ENCODE measurements around the gene CA5B. TPM values are rescaled to one million over a fixed set of nuclear protein-coding genes. Genes with fewer than 3 reads are reported as not detected.
"Not testable (repeated sequence)": the region's sequence is repeated elsewhere in the genome, so short reads cannot be mapped to it uniquely, and the experiment has no call there.

CA5B gene
- total and polyA plus RNA-seq, 7 experiments from 2014 or later, result 16.4 to 64.6 (median 50.1) TPM

GRCh38 chrX:15746651-15747050 is 8.6 kb downstream of the CA5B start:
- CTCF ChIA-PET, result interaction anchor here (1.0 to 1.9 kb wide), 2 partner anchors 8 to 12 kb away, joined by 3 to 9 read pairs; partner anchors contain the start of gene CA5B
- ATAC-seq; H3K9me3 ChIP-seq (ENCODE audit: control insufficient read depth in 2 of 3, low read length in 3 of 3); H3K36me3 ChIP-seq (ENCODE audit: control insufficient read depth in 2 of 3, insufficient read depth in 3 of 3, low read length in 3 of 3); intact Hi-C loops (cut with micrococcal nuclease); H3K4me3 ChIP-seq (ENCODE audit: low read length); H3K27ac ChIP-seq (ENCODE audit: low read depth, low read length); DNase-seq; H3K9me3 Mint-ChIP-seq; H3K27me3 Mint-ChIP-seq; H3K27me3 ChIP-seq (ENCODE audit: control insufficient read depth in 2 of 2, insufficient read depth in 2 of 2, low read length in 2 of 2): not testable (repeated sequence)
- H3K4me1 Mint-ChIP-seq, result peaks cover 43 to 97% (median 86%) of the 10 kb centered on the region in 7 donors
- peaks cover 32 to 34% of the 10 kb centered on the region in 2 donors for H3K4me1 ChIP-seq (ENCODE audit: control insufficient read depth in 2 of 2, insufficient read depth in 2 of 2, low read length in 2 of 2)
- peak overlapping the region in 8 of 9 donors; percentile 46 to 98 (median 77) for H3K27ac Mint-ChIP-seq
- H3K36me3 Mint-ChIP-seq, result peaks cover 7 to 62% (median 44%) of the 10 kb centered on the region in 5 donors
- H3K4me3 Mint-ChIP-seq, result peak overlapping the region in 2 of 10 donors; percentile 18 to 27
- POLR2A ChIA-PET, result interaction anchor here (0.7 to 10.4 kb wide), 2 partner anchors 8 to 12 kb away, joined by 3 to 162 read pairs; partner anchors contain the start of gene CA5B

GRCh38 chrX:15747626-15748173 is 9.6 kb downstream of the CA5B start:
- no peak for ATAC-seq
- H3K9me3 Mint-ChIP-seq, result peaks cover 0 to 4% (median 0%) of the 10 kb centered on the region in 11 donors
- peak overlapping the region in 2 of 10 donors; percentile 8 to 18 for H3K4me3 Mint-ChIP-seq
- H3K36me3 ChIP-seq (ENCODE audit: control insufficient read depth in 2 of 3, insufficient read depth in 3 of 3, low read length in 3 of 3), result peaks cover 0 to under 1% (median 0%) of the 10 kb centered on the region in 3 experiments
- DNase-seq, result no peak
- peaks cover 39 to 97% (median 82%) of the 10 kb centered on the region in 7 donors for H3K4me1 Mint-ChIP-seq
- CTCF ChIA-PET, result interaction anchor here (1.0 to 1.9 kb wide), 3 partner anchors 9 to 60 kb away, joined by 3 to 9 read pairs (median 3); partner anchors contain the start of gene CA5B
- no peaks in the 10 kb centered on the region for H3K27me3 Mint-ChIP-seq
- H3K36me3 Mint-ChIP-seq, result peaks cover 0 to 55% (median 37%) of the 10 kb centered on the region in 5 donors
- no peaks in the 10 kb centered on the region for H3K9me3 ChIP-seq (ENCODE audit: control insufficient read depth in 2 of 3, low read length in 3 of 3)
- H3K4me3 ChIP-seq (ENCODE audit: low read length), result no peak overlapping the region
- H3K4me1 ChIP-seq (ENCODE audit: control insufficient read depth in 2 of 2, insufficient read depth in 2 of 2, low read length in 2 of 2), result peaks cover 36 to 43% of the 10 kb centered on the region in 2 donors
- intact Hi-C loops (cut with micrococcal nuclease), result no loop called here
- H3K27ac ChIP-seq (ENCODE audit: low read depth, low read length), result no peak overlapping the region
- POLR2A ChIA-PET, result interaction anchor here (0.6 to 10.4 kb wide), 3 partner anchors 9 to 43 kb away, joined by 3 to 162 read pairs (median 4); partner anchors contain the start of genes CA5B and ZRSR2
- H3K27ac Mint-ChIP-seq, result peak overlapping the region in 8 of 9 donors; percentile 51 to 98 (median 75)
- H3K27me3 ChIP-seq (ENCODE audit: control insufficient read depth in 2 of 2, insufficient read depth in 2 of 2, low read length in 2 of 2), result no peaks in the 10 kb centered on the region

- intact Hi-C loops (cut with micrococcal nuclease), result no loop called here
- DNase-seq, result no peak
- Histone ChIP-seq H3K27ac (ENCODE audit: low read depth, low read length) (peak overlapping the region; percentile 89), H3K4me1 (ENCODE audit: control insufficient read depth in 2 of 2, insufficient read depth in 2 of 2, low read length in 2 of 2) (peaks cover 45 to 50% of the 10 kb centered on the region in 2 donors), H3K4me3 (ENCODE audit: low read length) (no peak overlapping the region), H3K27me3 (ENCODE audit: control insufficient read depth in 2 of 2, insufficient read depth in 2 of 2, low read length in 2 of 2) (no peaks in the 10 kb centered on the region), H3K9me3 (ENCODE audit: control insufficient read depth in 2 of 3, low read length in 3 of 3) (no peaks in the 10 kb centered on the region), H3K36me3 (ENCODE audit: control insufficient read depth in 2 of 3, insufficient read depth in 3 of 3, low read length in 3 of 3) (no peaks in the 10 kb centered on the region)
- CTCF ChIA-PET, result interaction anchor here (0.6 to 2.9 kb wide), 5 partner anchors 9 to 668 kb away, joined by 3 to 15 read pairs (median 4); partner anchors contain the start of gene CA5B
- Mint-ChIP-seq H3K4me1 (peaks cover 37 to 97% (median 80%) of the 10 kb centered on the region in 7 donors), H3K4me3 (peak overlapping the region in 8 of 10 donors; percentile 10 to 80 (median 73)), H3K27ac (peak overlapping the region; percentile 78 to 99 (median 96)), H3K9me3 (peaks cover 0 to 4% (median 0%) of the 10 kb centered on the region in 11 donors), H3K27me3 (no peaks in the 10 kb centered on the region), H3K36me3 (peaks cover 0 to 45% (median 32%) of the 10 kb centered on the region in 5 donors)
- ATAC-seq, result no peak
- POLR2A ChIA-PET, result interaction anchor here (1.4 to 10.4 kb wide), 4 partner anchors 10 to 41 kb away, joined by 3 to 162 read pairs (median 16); partner anchors contain the start of genes CA5B and ZRSR2
Observed at GRCh38 chrX:15748841-15749240, 10.8 kb downstream of the CA5B start.

- Mint-ChIP-seq H3K4me3 (peak overlapping the region; percentile 60 to 86 (median 77)), H3K27ac (peak overlapping the region; percentile 92 to 99 (median 97)), H3K27me3 (no peaks in the 10 kb centered on the region), H3K4me1 (peaks cover 36 to 97% (median 82%) of the 10 kb centered on the region in 7 donors), H3K36me3 (peaks cover 0 to 43% (median 30%) of the 10 kb centered on the region in 5 donors), H3K9me3 (peaks cover 0 to 1% (median 0%) of the 10 kb centered on the region in 11 donors)
- peak overlapping the region; percentile 43 for H3K4me3 ChIP-seq (ENCODE audit: low read length)
- H3K4me1 ChIP-seq (ENCODE audit: control insufficient read depth in 2 of 2, insufficient read depth in 2 of 2, low read length in 2 of 2), result peaks cover 51 to 55% of the 10 kb centered on the region in 2 donors
- intact Hi-C loops (cut with micrococcal nuclease), result loop anchor here (1.0 to 10.0 kb wide), 6 partner anchors 8 to 969 kb away; partner anchors contain the start of genes SYAP1 (in 2 of the 2), AP1S2 (in 1 of the 2), CA5B (in 1 of the 2) and CTPS2 (in 1 of the 2)
- H3K27me3 ChIP-seq (ENCODE audit: control insufficient read depth in 2 of 2, insufficient read depth in 2 of 2, low read length in 2 of 2), result no peaks in the 10 kb centered on the region
- no peaks in the 10 kb centered on the region for H3K9me3 ChIP-seq (ENCODE audit: control insufficient read depth in 2 of 3, low read length in 3 of 3)
- DNase-seq (peak in 7 of 9 donors; percentile 20 to 61 (median 52)), ATAC-seq (peak; percentile 55)
- CTCF ChIA-PET, result interaction anchor here (0.6 to 2.9 kb wide), 7 partner anchors 8 to 669 kb away, joined by 3 to 15 read pairs (median 4); partner anchors contain the start of gene CA5B
- POLR2A ChIA-PET, result interaction anchor here (0.5 to 10.4 kb wide), 9 partner anchors 8 to 106 kb away, joined by 3 to 162 read pairs (median 5); partner anchors contain the start of genes AP1S2, CA5B and ZRSR2
- H3K27ac ChIP-seq (ENCODE audit: low read depth, low read length), result peak overlapping the region; percentile 89
- H3K36me3 ChIP-seq (ENCODE audit: control insufficient read depth in 2 of 3, insufficient read depth in 3 of 3, low read length in 3 of 3), result no peaks in the 10 kb centered on the region
Observed at GRCh38 chrX:15749642-15750610, 11.9 kb downstream of the CA5B start.

GRCh38 chrX:15750611-15751154 is 12.6 kb downstream of the CA5B start:
- Mint-ChIP-seq H3K36me3 (peaks cover 0 to 39% (median 28%) of the 10 kb centered on the region in 5 donors), H3K4me3 (peak overlapping the region; percentile 56 to 86 (median 77)), H3K27ac (peak overlapping the region; percentile 92 to 99 (median 97)), H3K27me3 (no peaks in the 10 kb centered on the region), H3K4me1 (peaks cover 31 to 96% (median 79%) of the 10 kb centered on the region in 7 donors), H3K9me3 (peaks cover 0 to 1% (median 0%) of the 10 kb centered on the region in 11 donors)
- intact Hi-C loops (cut with micrococcal nuclease), result loop anchor here (1.0 to 10.0 kb wide), 10 partner anchors 8 to 968 kb away; partner anchors contain the start of genes CA5B (in 2 of the 2), SYAP1 (in 2 of the 2), ZRSR2 (in 2 of the 2) and AP1S2 (in 1 of the 2)
- DNase-seq (peak in 4 of 9 donors; percentile 19 to 41 (median 34)), ATAC-seq (no peak)
- CTCF ChIA-PET, result interaction anchor here (0.6 to 2.9 kb wide), 4 partner anchors 10 to 69 kb away, joined by 3 to 15 read pairs (median 6); partner anchors contain the start of gene CA5B
- no peaks in the 10 kb centered on the region for H3K27me3 ChIP-seq (ENCODE audit: control insufficient read depth in 2 of 2, insufficient read depth in 2 of 2, low read length in 2 of 2)
- peak overlapping the region; percentile 43 for H3K4me3 ChIP-seq (ENCODE audit: low read length)
- peaks cover 57 to 61% of the 10 kb centered on the region in 2 donors for H3K4me1 ChIP-seq (ENCODE audit: control insufficient read depth in 2 of 2, insufficient read depth in 2 of 2, low read length in 2 of 2)
- H3K27ac ChIP-seq (ENCODE audit: low read depth, low read length), result peak overlapping the region; percentile 89
- POLR2A ChIA-PET, result interaction anchor here (0.5 to 10.4 kb wide), 6 partner anchors 9 to 105 kb away, joined by 3 to 162 read pairs (median 12); partner anchors contain the start of genes AP1S2, CA5B and ZRSR2
- H3K9me3 ChIP-seq (ENCODE audit: control insufficient read depth in 2 of 3, low read length in 3 of 3), result no peaks in the 10 kb centered on the region
- no peaks in the 10 kb centered on the region for H3K36me3 ChIP-seq (ENCODE audit: control insufficient read depth in 2 of 3, insufficient read depth in 3 of 3, low read length in 3 of 3)
